ENCODE data around the gene CTH.

GRCh38 chr1:70431317-70431716 is 20.2 kb downstream of the CTH start:
- TF ChIP-seq CTCF (conservative IDR thresholded peaks at IDR 0.05; ENCODE audit: low read depth in 2 of 2), result no peak
- no peak for TF ChIP-seq REST (IDR thresholded peaks at IDR 0.05; ENCODE audit: unreplicated experiment)
- no peak for TF ChIP-seq ETS1 (IDR thresholded peaks at IDR 0.05)
- no peak for TF ChIP-seq POLR2AphosphoS5 (IDR thresholded peaks at IDR 0.05; ENCODE audit: low read depth)
- no peak for TF ChIP-seq EZH2 (IDR thresholded peaks at IDR 0.05; ENCODE audit: low read depth, unreplicated experiment)
- TF ChIP-seq NANOG (IDR thresholded peaks at IDR 0.05; ENCODE audit: borderline replicate concordance), result no peak
- no peak for TF ChIP-seq JUNB (IDR thresholded peaks at IDR 0.05; ENCODE audit: unreplicated experiment)
- TF ChIP-seq CREB1 (CRISPR knock-in tag; IDR thresholded peaks at IDR 0.05; ENCODE audit: low read depth), result no peak
- no peak for TF ChIP-seq EZH2phosphoT487 (IDR thresholded peaks at IDR 0.05; ENCODE audit: unreplicated experiment)

All from GM23338 (cell line).